GM10248 (cell line): ENCODE data around the gene GSTT2.

Experiments used
- CTCF ChIA-PET: fragments of 300-600 bp; sonication (Branson Sonifier 250); formaldehyde crosslinking; extraction: SDS; loops from one replicate; lab custom pipeline; 2021; ENCODE audit warnings: antibody characterized with exemption; lab: Yijun Ruan, JAX
- POLR2A ChIA-PET: fragments of 350-650 bp; sonication (Branson Sonifier 250); formaldehyde crosslinking; extraction: SDS; loops from one replicate; lab custom pipeline; 2020; ENCODE audit warnings: antibody characterized with exemption; lab: Yijun Ruan, JAX
- DNase-seq: peaks from one replicate; pipeline ENCODE4 v3.0.0; 2012; ENCODE audit errors: extremely low spot score
- CTCF ChIP-seq: IDR thresholded peaks from 2 replicates; pipeline ENCODE4 v1.5.1; 2012; ENCODE audit warnings: mild to moderate bottlenecking, low read depth; ENCODE audit errors: extremely low read depth, missing control alignments, control extremely low read depth

GSTT2 gene

GRCh38 chr22:24027389-24027975, 47.5 kb downstream of the GSTT2 start:
- TF ChIP-seq CTCF, result no peak
- DNase-seq, result no peak
- ChIA-PET POLR2A (no interaction called here), CTCF (interaction anchor here (0.7 to 1.8 kb wide), 2 partner anchors 13 to 17 kb away, joined by 3 to 7 read pairs; partner anchors contain the start of gene CABIN1)

GRCh38 chr22:24027991-24028390, 48.1 kb downstream of the GSTT2 start:
- TF ChIP-seq CTCF, result no peak
- ChIA-PET POLR2A (no interaction called here), CTCF (no interaction called here)
- DNase-seq, result no peak

- no peak for DNase-seq
- ChIA-PET POLR2A (no interaction called here), CTCF (interaction anchor here (1.4 kb wide), 1 partner anchor 17 kb away, joined by 3 read pairs; no protein-coding TSS in a partner anchor)
- no peak for TF ChIP-seq CTCF
Observed at GRCh38 chr22:24028533-24028932, 48.6 kb downstream of the GSTT2 start.

- POLR2A ChIA-PET, result no interaction called here
Observed at GRCh38 chr22:24029304-24029703, 49.4 kb downstream of the GSTT2 start.

GRCh38 chr22:24030186-24030702, 50.3 kb downstream of the GSTT2 start:
- no peak for DNase-seq
- TF ChIP-seq CTCF, result no peak
- ChIA-PET CTCF (interaction anchor here (0.8 to 1.7 kb wide), 3 partner anchors 10 to 32 kb away, joined by 3 to 6 read pairs (median 3); no protein-coding TSS in a partner anchor), POLR2A (no interaction called here)

More at GRCh38 chr22:24029304-24029703, 49.4 kb downstream of the GSTT2 start:
- CTCF ChIA-PET, result interaction anchor here (0.8 to 1.4 kb wide), 2 partner anchors 11 to 16 kb away, joined by 3 read pairs; no protein-coding TSS in a partner anchor
- TF ChIP-seq CTCF, result no peak
- no peak for DNase-seq
